ENCODE data around the gene NTM. TPM values are rescaled to one million over a fixed set of nuclear protein-coding genes. Genes with fewer than 3 reads are reported as not detected.

Gene NTM
- total RNA-seq, 1 donor from 2014 or later = 4.3 TPM

DNA sequence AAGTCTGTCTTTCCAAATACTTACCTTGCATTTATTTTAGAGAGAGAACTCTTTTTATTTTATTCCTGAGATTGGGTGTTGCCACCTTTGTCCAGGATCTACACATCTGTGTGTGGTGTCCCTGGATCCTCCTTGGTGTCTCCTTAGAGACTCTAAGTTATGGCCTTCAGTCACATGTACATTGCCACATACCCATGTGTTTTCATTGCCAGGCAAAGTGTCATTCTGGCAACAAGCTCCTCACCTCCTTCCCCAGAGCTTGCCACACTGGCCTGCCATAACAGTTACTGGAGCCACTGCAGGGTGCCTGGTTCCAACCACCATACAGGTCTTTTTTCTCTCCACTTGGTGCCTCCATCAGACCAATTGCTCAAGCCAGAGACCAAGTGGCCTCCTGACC is 379.7 kb downstream of the NTM start:
- Mint-ChIP-seq H3K36me3 (ENCODE audit: insufficient read depth) (no peaks in the 10 kb centered on the region), H3K27ac (no peak overlapping the region), H3K27me3 (peaks cover 30% of the 10 kb centered on the region), H3K9me3 (ENCODE audit: low read depth) (no peaks in the 10 kb centered on the region), H3K4me3 (ENCODE audit: low read depth) (no peak overlapping the region), H3K4me1 (ENCODE audit: low read depth) (no peaks in the 10 kb centered on the region)
- no peak for DNase-seq (ENCODE audit: low spot score, unreplicated experiment)
- TF ChIP-seq, protein P1, sequence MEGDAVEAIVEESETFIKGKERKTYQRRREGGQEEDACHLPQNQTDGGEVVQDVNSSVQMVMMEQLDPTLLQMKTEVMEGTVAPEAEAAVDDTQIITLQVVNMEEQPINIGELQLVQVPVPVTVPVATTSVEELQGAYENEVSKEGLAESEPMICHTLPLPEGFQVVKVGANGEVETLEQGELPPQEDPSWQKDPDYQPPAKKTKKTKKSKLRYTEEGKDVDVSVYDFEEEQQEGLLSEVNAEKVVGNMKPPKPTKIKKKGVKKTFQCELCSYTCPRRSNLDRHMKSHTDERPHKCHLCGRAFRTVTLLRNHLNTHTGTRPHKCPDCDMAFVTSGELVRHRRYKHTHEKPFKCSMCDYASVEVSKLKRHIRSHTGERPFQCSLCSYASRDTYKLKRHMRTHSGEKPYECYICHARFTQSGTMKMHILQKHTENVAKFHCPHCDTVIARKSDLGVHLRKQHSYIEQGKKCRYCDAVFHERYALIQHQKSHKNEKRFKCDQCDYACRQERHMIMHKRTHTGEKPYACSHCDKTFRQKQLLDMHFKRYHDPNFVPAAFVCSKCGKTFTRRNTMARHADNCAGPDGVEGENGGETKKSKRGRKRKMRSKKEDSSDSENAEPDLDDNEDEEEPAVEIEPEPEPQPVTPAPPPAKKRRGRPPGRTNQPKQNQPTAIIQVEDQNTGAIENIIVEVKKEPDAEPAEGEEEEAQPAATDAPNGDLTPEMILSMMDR (IDR thresholded peaks at IDR 0.05; ENCODE audit: unreplicated experiment) = no peak

DNA sequence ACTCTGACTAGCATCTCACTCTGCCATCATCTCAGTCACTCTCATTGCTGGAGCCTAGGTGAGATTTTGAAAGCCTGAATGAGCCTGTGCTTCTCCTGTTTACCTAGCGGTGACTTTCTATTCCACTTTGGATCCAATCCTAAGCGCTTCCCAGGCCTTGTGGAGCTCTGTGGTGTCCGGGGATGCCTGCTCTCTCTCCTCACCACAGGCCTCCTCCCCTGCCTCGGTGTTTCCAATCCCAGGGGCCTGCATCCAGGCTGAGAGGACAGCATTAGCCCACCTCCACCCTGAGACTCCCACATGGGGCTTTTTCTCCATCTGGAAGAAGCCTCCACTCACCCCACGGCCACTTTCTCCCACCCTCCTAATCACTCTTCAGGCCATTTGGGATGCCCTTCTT is 380.3 kb downstream of the NTM start:
- H3K36me3 Mint-ChIP-seq (ENCODE audit: insufficient read depth) = no peaks in the 10 kb centered on the region
- H3K4me1 Mint-ChIP-seq (ENCODE audit: low read depth) = no peaks in the 10 kb centered on the region
- TF ChIP-seq, protein P1 (IDR thresholded peaks at IDR 0.05; ENCODE audit: unreplicated experiment) = no peak
- peaks cover 26% of the 10 kb centered on the region for H3K27me3 Mint-ChIP-seq
- H3K9me3 Mint-ChIP-seq (ENCODE audit: low read depth) = no peaks in the 10 kb centered on the region
- no peak overlapping the region for H3K27ac Mint-ChIP-seq
- H3K4me3 Mint-ChIP-seq (ENCODE audit: low read depth) = no peak overlapping the region
- DNase-seq (ENCODE audit: low spot score, unreplicated experiment) = no peak

DNA sequence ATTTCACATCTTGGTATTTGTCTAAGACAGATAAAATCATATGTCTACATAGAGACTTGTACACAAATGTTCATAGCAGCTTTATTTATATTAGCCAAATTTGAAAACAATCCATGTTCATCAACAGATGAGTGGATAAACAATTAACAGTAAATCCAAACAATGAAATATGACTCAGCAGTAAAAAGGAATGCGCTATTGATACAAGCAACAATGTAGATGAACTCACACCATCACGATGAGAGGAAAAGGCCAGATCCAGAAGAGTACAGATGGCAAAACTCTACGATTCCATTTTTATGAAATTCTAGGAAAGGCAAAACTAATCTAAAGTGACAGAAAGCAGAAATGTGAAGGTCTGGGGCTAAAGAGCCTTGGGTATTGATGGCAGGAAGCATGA is 384.3 kb downstream of the NTM start:
- H3K27ac Mint-ChIP-seq = no peak overlapping the region
- peaks cover 25% of the 10 kb centered on the region for H3K27me3 Mint-ChIP-seq
- H3K36me3 Mint-ChIP-seq (ENCODE audit: insufficient read depth) = no peaks in the 10 kb centered on the region
- H3K4me3 Mint-ChIP-seq (ENCODE audit: low read depth) = no peak overlapping the region
- DNase-seq (ENCODE audit: low spot score, unreplicated experiment) = no peak
- TF ChIP-seq, protein P1 (IDR thresholded peaks at IDR 0.05; ENCODE audit: unreplicated experiment) = no peak
- H3K4me1 Mint-ChIP-seq (ENCODE audit: low read depth) = no peaks in the 10 kb centered on the region
- no peaks in the 10 kb centered on the region for H3K9me3 Mint-ChIP-seq (ENCODE audit: low read depth)

DNA sequence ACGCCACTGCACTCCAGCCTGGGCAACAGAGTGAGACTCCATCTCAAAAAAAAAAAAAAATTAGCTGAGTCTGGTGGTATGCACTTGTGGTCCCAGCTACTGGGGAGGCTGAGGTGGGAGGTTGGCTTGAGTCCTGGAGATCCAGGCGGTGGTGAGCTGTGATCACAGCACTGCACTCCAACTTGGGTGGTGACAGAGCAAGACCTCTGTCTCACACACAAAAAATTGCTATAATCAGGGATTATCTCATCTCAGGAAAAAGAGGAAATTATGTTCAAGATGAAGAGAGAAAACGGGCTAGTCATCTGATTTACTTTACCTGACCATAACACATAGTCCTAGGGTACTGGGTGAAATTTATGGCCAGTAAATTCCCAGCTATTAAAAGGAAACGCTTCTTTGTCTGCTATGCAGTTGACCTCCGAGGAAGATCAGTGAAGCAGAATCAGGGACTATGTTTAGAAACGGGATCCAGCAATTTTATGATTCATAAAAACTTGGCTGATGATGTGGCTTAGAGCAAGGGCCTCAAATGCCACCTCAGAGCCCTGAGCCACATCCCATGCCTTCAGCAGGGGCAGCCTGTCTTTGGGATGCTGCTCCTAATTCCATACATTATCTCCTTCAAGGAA is 386.2 kb downstream of the NTM start:
- no peak for DNase-seq (ENCODE audit: low spot score, unreplicated experiment)
- no peaks in the 10 kb centered on the region for H3K36me3 Mint-ChIP-seq (ENCODE audit: insufficient read depth)
- H3K4me1 Mint-ChIP-seq (ENCODE audit: low read depth) = no peaks in the 10 kb centered on the region
- no peaks in the 10 kb centered on the region for H3K9me3 Mint-ChIP-seq (ENCODE audit: low read depth)
- no peak overlapping the region for H3K4me3 Mint-ChIP-seq (ENCODE audit: low read depth)
- peaks cover 31% of the 10 kb centered on the region for H3K27me3 Mint-ChIP-seq
- no peak overlapping the region for H3K27ac Mint-ChIP-seq
- TF ChIP-seq, protein P1 (IDR thresholded peaks at IDR 0.05; ENCODE audit: unreplicated experiment) = no peak

DNA sequence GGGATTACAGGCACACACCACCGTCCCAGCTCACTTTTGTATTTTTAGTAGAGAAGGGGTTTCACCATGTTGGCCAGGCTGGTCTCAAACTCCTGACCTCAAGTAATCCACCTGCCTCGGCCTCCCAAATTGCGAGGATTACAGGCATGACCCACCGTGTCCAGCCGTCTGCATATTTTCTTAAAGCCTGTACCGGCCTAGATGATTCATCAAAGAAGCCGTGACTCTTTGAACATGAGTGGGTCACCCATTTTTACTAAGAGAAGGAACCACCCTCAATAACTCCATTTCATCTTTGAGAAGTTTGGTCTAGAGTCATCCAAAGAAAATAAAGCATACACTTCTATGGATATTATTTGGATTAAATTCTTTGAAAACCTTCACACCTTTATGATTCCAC is 388.3 kb downstream of the NTM start:
- Mint-ChIP-seq H3K9me3 (ENCODE audit: low read depth) (no peaks in the 10 kb centered on the region), H3K27me3 (peaks cover 31% of the 10 kb centered on the region), H3K4me1 (ENCODE audit: low read depth) (no peaks in the 10 kb centered on the region), H3K4me3 (ENCODE audit: low read depth) (no peak overlapping the region), H3K27ac (no peak overlapping the region), H3K36me3 (ENCODE audit: insufficient read depth) (no peaks in the 10 kb centered on the region)
- TF ChIP-seq, protein P1 (IDR thresholded peaks at IDR 0.05; ENCODE audit: unreplicated experiment) = no peak
- DNase-seq (ENCODE audit: low spot score, unreplicated experiment) = no peak
